ENCODE data around the gene OR51G2.

DNA sequence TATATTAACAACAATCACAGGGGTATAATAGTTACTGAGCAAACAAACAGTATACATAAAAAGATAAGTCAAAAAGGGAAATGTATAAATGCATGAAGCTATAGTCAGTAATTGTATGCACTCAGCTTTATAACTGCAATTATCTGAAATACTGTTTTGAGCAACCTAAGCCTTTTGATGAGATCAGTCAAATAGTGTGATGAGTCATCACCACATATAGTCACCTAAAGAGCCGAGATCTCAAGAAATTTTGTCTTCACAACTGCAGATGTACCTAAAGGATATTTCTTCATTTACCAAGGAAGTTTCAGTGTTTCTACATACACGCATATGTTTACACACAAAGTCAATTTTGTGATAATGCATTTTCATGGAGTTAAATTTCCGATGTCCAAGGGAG is 41.7 kb upstream of the OR51G2 start:
- TF ChIP-seq CTCF (IDR thresholded peaks at IDR 0.05) (no peak), POLR2A (IDR thresholded peaks at IDR 0.05) (no peak)

All from adrenal gland (tissue), 5 donors.